Endothelial cell of umbilical vein (primary cell): Measurements from ENCODE around the gene MBOAT2. TPM values are rescaled to one million over a fixed set of nuclear protein-coding genes. Genes with fewer than 3 reads are reported as not detected.

Experiments
- BruUV-seq: library from RNA; stranded (reverse); fragments of 400-500 nt; replicated peaks from 2 replicates; lab custom pipeline; 2021; lab: Mats Ljungman, UMichigan
- CTCF ChIA-PET: fragments of 300-600, 350-600 bp; sonication (Branson Sonifier 250); formaldehyde crosslinking; loops from one replicate; lab custom pipeline; 2021; ENCODE audit warnings: antibody characterized with exemption, inconsistent platforms; lab: Charles Lee
- POLR2A ChIA-PET: fragments of 300-600, 350-600 bp; sonication (Branson Sonifier 250); formaldehyde crosslinking; loops from one replicate; lab custom pipeline; 2021; ENCODE audit warnings: antibody characterized with exemption, inconsistent platforms; lab: Charles Lee
- DNase-seq: peaks from one replicate; pipeline ENCODE4 v3.0.0-alpha.2; 2011; ENCODE audit warnings: low read depth, low spot score
- FAIRE-seq: peaks from 2 replicates; lab custom pipeline; 2011; peaks lifted over from hg19 to GRCh38; lab: Jason Lieb, UNC
- H2AFZ ChIP-seq: 2 replicates; pipeline ENCODE4 v1.6.0; 2012; ENCODE audit warnings: low read depth, low read length, control low read depth, inconsistent platforms
- H3K27ac ChIP-seq: 2 replicates; pipeline ENCODE4 v1.5.1; 2011; ENCODE audit warnings: low read depth, mild to moderate bottlenecking, control low read depth, low read length, moderate library complexity; ENCODE audit not compliant: insufficient read depth
- H3K27me3 ChIP-seq, 2 experiments: 2 replicates each; pipeline versions ENCODE4 v1.6.0 to v1.6.1; 2011; ENCODE audit warnings: low read length in 2 of 2, mixed read lengths in 1 of 2; ENCODE audit not compliant: control insufficient read depth in 2 of 2, insufficient read depth in 2 of 2
- H3K36me3 ChIP-seq, 2 experiments: 2 replicates in 1 of 2; 3 replicates in 1 of 2; pipeline ENCODE4 v1.5.1; 2011; ENCODE audit warnings: low read length in 2 of 2, mild to moderate bottlenecking in 1 of 2, moderate library complexity in 1 of 2; ENCODE audit not compliant: control insufficient read depth in 2 of 2, insufficient read depth in 2 of 2; ENCODE audit errors: extremely low read depth in 1 of 2
- H3K4me1 ChIP-seq: 3 replicates; pipeline ENCODE4 v1.5.1; 2011; ENCODE audit warnings: mild to moderate bottlenecking, low read length; ENCODE audit not compliant: control insufficient read depth, insufficient read depth; ENCODE audit errors: extremely low read depth
- H3K4me2 ChIP-seq: 2 replicates; pipeline ENCODE4 v1.6.1; 2011; ENCODE audit warnings: low read length, control low read depth, mixed read lengths; ENCODE audit not compliant: insufficient read depth
- H3K4me3 ChIP-seq, 3 experiments: fragments of 200-600 bp in 1 of 3; sonication (generic), shearing (Covaris generic) in 1 of 3; replicated peaks in 1 of 3; 2 replicates each; pipeline ENCODE4 v1.5.1; 2011 to 2016; ENCODE audit warnings: control low read depth in 3 of 3, low read length in 3 of 3, mild to moderate bottlenecking in 2 of 3, inconsistent platforms in 1 of 3, low read depth in 1 of 3, moderate library complexity in 1 of 3; ENCODE audit not compliant: insufficient read depth in 1 of 3
- H3K79me2 ChIP-seq: 2 replicates; pipeline ENCODE4 v1.6.0; 2012; ENCODE audit warnings: low read length, inconsistent platforms; ENCODE audit not compliant: control insufficient read depth, insufficient read depth
- H3K9ac ChIP-seq: replicated peaks from 2 replicates; pipeline ENCODE3; 2011; ENCODE audit warnings: low read length, control low read depth; ENCODE audit not compliant: insufficient read depth; ENCODE audit errors: extremely low read depth
- H3K9me1 ChIP-seq: replicated peaks from 3 replicates; pipeline ENCODE4 v1.6.0; 2011; ENCODE audit warnings: mild to moderate bottlenecking, low read length; ENCODE audit not compliant: control insufficient read depth, insufficient read depth; ENCODE audit errors: extremely low read depth
- H3K9me3 ChIP-seq: replicated peaks from 2 replicates; pipeline ENCODE4 v1.5.1; 2012; ENCODE audit warnings: low read length, inconsistent platforms; ENCODE audit not compliant: control insufficient read depth, insufficient read depth
- H4K20me1 ChIP-seq: replicated peaks from 2 replicates; pipeline ENCODE3; 2011; ENCODE audit warnings: mild to moderate bottlenecking, low read length; ENCODE audit not compliant: control insufficient read depth, insufficient read depth; ENCODE audit errors: extremely low read depth
- CTCF ChIP-seq, 2 donors: IDR thresholded peaks; 1 replicate in 1 of 2; 2 replicates in 1 of 2; pipeline ENCODE4 v1.5.1; 2011; ENCODE audit warnings: low read length in 2 of 2, mild to moderate bottlenecking in 2 of 2, moderate library complexity in 2 of 2, control low read depth in 1 of 2, inconsistent platforms in 1 of 2, low read depth in 1 of 2; ENCODE audit not compliant: insufficient read depth in 1 of 2; ENCODE audit errors: extremely low read depth in 1 of 2
- EZH2 ChIP-seq: IDR thresholded peaks from 2 replicates; pipeline ENCODE4 v1.6.1; 2012; ENCODE audit warnings: borderline replicate concordance, low read depth, mild to moderate bottlenecking, moderate library complexity, low read length, inconsistent platforms; ENCODE audit not compliant: severe bottlenecking
- GATA2 ChIP-seq: IDR thresholded peaks from 2 replicates; pipeline ENCODE4 v1.7.0; 2011; ENCODE audit warnings: low read depth, mild to moderate bottlenecking, moderate library complexity, mixed read lengths, low read length; ENCODE audit not compliant: insufficient read length, insufficient read depth
- MYC ChIP-seq: IDR thresholded peaks from one replicate; pipeline ENCODE4 v1.6.1; 2011; ENCODE audit warnings: mild to moderate bottlenecking, low read depth, low read length
- POLR2A ChIP-seq: IDR thresholded peaks from 2 replicates; pipeline ENCODE4 v1.6.1; 2012; ENCODE audit warnings: low read depth, mild to moderate bottlenecking, control low read depth, low read length
- POLR2AphosphoS5 ChIP-seq: IDR thresholded peaks from 2 replicates; pipeline ENCODE4 v1.6.1; 2012; ENCODE audit warnings: low read depth, mild to moderate bottlenecking, control low read depth, low read length, moderate library complexity; ENCODE audit not compliant: insufficient read depth
- dilution Hi-C: fragments of 300-500 bp; cut with MboI; formaldehyde crosslinking; loops from one replicate; pipeline ENCODE4 v1.15.0; 2019; ENCODE audit warnings: low sequenced_read_pairs; ENCODE audit not compliant: extremely low pct_ligation_motif_present
- intact Hi-C: fragments of 100-400 bp; cut with micrococcal nuclease; formaldehyde crosslinking; loops from one replicate; pipeline ENCODE4 v1.10.0; 2022
- polyA plus RNA-seq, 4 experiments: library from polyadenylated mRNA; depleted of rRNA in 3 of 4; stranded (reverse) in 3 of 4; unstranded in 1 of 4; fragments of >200 nt; gene quantifications; 2 replicates each; pipeline versions ENCODE4 v1.2.1 to v1.2.3, GENCODE V29; 2011 to 2012; ENCODE audit warnings: missing spikeins in 1 of 4
- total RNA-seq: library from RNA; stranded (reverse); gene quantifications from 2 replicates; pipeline ENCODE4 v1.2.3, GENCODE V29; 2021
- TF ChIP-seq, protein P1 (sequence below): IDR thresholded peaks from 2 replicates; pipeline ENCODE4 v1.6.1; 2011; ENCODE audit not compliant: insufficient read depth, insufficient read length

MBOAT2 gene
- total and polyA plus RNA-seq, 2 donors (not counting 3 experiments of a cell fraction or from before 2014, with no cell fraction given), result 10.9 to 22.1 TPM

- Histone ChIP-seq H3K27me3 (no peaks in the 10 kb centered on the region), H3K36me3 (no peaks in the 10 kb centered on the region), H3K4me1 (peaks cover 11% of the 10 kb centered on the region), H3K27ac (peak overlapping the region; percentile 88), H3K9me3 (no peaks in the 10 kb centered on the region), H3K79me2 (no peaks in the 10 kb centered on the region), H3K4me2 (peak overlapping the region; percentile 83), H3K9me1 (no peaks in the 10 kb centered on the region), H3K9ac (peak overlapping the region; percentile 91), H2AFZ (peak overlapping the region; percentile 89), H3K4me3 (peak overlapping the region; percentile 60 to 70 (median 67)), H4K20me1 (no peaks in the 10 kb centered on the region)
- CTCF ChIA-PET, result interaction anchor here (2.1 kb wide), 1 partner anchor 20 kb away, joined by 8 read pairs; no protein-coding TSS in a partner anchor
- TSS peak; percentile 72 for BruUV-seq
- DNase-seq, result peak; percentile 12
- dilution Hi-C loops (no loop called here), intact Hi-C loops (loop anchor here (5.0 kb wide), 2 partner anchors 103 to 132 kb away; no protein-coding TSS in a partner anchor)
- POLR2A ChIA-PET, result interaction anchor here (0.6 kb wide), 1 partner anchor 120 kb away, joined by 3 read pairs; no protein-coding TSS in a partner anchor
- no peak for FAIRE-seq
- TF ChIP-seq, protein P1, sequence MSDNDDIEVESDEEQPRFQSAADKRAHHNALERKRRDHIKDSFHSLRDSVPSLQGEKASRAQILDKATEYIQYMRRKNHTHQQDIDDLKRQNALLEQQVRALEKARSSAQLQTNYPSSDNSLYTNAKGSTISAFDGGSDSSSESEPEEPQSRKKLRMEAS, result no peak
- TF ChIP-seq MYC, result no peak
- TF ChIP-seq EZH2, result no peak
- TF ChIP-seq GATA2, result no peak
- TF ChIP-seq POLR2A, result no peak
- TF ChIP-seq POLR2AphosphoS5, result no peak
- no peak for TF ChIP-seq CTCF (IDR thresholded peaks at IDR 0.05; ENCODE audit: extremely low read depth in 1 of 2, insufficient read depth in 1 of 2, low read depth in 1 of 2, low read length in 2 of 2)
These were observed 1.1 kb upstream of the MBOAT2 start for GRCh38 chr2:9004338-9005204.
